Peyer's patch (tissue), 4 donors: Measurements from ENCODE around the gene TPCN2.

Experiments
- POLR2A ChIP-seq, 2 donors: fragments of 450-650 bp; IDR thresholded peaks; one replicate each; pipeline ENCODE4 v1.5.1; 2017; ENCODE audit warnings: antibody characterized with exemption in 2 of 2, mild to moderate bottlenecking in 2 of 2, moderate library complexity in 2 of 2
- TF ChIP-seq, protein P1 (sequence below), 6 experiments: fragments of 450-650 bp in 4 of 6; fragments of 200-600 bp in 2 of 6; sonication (generic) in 1 of 6; IDR thresholded peaks; one replicate each; pipeline ENCODE4 v1.5.1; 2017 to 2019; ENCODE audit warnings: antibody characterized with exemption in 6 of 6, mild to moderate bottlenecking in 3 of 6, moderate library complexity in 1 of 6

GRCh38 chr11:69097263-69097662, 48.5 kb downstream of the TPCN2 start:
- TF ChIP-seq, protein P1, sequence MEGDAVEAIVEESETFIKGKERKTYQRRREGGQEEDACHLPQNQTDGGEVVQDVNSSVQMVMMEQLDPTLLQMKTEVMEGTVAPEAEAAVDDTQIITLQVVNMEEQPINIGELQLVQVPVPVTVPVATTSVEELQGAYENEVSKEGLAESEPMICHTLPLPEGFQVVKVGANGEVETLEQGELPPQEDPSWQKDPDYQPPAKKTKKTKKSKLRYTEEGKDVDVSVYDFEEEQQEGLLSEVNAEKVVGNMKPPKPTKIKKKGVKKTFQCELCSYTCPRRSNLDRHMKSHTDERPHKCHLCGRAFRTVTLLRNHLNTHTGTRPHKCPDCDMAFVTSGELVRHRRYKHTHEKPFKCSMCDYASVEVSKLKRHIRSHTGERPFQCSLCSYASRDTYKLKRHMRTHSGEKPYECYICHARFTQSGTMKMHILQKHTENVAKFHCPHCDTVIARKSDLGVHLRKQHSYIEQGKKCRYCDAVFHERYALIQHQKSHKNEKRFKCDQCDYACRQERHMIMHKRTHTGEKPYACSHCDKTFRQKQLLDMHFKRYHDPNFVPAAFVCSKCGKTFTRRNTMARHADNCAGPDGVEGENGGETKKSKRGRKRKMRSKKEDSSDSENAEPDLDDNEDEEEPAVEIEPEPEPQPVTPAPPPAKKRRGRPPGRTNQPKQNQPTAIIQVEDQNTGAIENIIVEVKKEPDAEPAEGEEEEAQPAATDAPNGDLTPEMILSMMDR (IDR thresholded peaks at IDR 0.05): no peak
- TF ChIP-seq POLR2A (IDR thresholded peaks at IDR 0.05): no peak
